T1000 (cell line): ENCODE measurements around the gene ZFP69.

Experiments
- DNase-seq: peaks from one replicate; lab custom pipeline; 2025; ENCODE audit warnings: mixed read lengths; lab: John Stamatoyannopoulos, UW

Gene ZFP69

DNA sequence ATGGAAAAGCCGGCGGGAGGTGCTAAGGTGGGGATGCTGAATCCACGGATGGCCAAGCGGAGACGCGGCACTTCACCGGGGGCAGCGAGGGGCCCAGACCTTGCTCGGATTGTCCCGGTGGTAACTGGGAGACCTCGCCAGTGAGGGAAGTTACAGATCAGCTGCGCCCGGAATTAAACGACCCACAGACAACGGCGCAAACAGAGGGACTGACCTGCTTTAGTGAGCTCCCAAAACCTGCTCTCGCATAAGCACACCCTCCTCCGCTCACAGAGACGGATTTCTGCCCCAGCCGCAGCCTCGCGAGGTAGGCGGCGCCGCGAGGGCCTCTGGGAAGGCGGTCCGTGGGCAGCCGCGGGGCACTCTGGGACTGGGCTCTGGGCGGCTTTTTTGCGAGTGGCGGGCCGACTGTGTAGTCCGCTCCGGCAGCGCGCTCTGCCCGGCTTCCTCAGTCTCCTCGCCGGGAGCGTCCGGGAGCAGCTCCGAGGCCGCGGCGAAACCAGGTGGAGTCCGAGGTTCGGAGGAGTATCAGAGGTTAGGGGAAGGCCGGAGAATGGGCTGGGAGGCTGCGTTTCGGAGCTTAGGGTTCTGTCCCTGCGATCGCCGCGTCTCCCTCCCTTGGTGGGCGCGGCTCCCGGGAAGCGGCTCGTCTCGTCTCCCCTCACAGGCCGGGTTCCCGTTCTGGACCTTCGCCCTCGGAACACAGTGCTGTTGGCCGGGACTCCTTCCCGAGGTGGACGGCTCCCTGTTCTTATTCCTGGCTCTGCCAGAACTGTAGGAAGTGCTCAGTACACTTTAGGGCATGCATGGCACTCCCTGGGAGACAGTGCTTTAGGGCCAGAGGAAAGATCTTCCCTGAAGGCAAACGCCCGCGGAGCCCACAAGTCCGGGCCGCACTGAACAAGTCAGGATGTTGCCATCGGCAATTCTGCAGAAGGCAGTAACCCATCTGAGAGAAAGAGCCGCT is 31.6 kb downstream of the ZFP69 start, which contains the start of gene EXO5:
Gene EXO5 (plus strand): TSS at position 393 of the 967 bp plus-strand sequence. CDS start 5,778 bp downstream, outside the sequence.
- DNase-seq, result peak; percentile 74

DNA sequence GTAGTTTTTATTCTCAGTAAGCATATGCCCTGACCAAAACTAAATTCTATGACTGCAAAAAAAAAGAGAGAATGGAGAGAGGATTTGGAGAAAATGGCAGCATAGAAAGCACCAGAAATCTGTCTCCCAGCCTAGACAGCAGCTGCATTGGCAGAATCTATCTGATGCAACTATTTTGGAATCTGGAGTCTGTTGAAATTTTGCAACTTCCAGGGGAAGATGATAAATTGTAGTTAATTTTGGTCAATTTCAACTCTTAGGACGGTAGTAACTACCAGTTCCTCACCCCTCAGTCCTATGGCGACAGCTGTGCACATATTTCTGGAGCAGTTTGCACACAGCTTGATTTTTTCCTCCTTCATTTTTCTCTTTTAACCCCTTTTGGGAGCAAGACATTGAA is 42.4 kb downstream of the ZFP69 start:
- DNase-seq, result no peak

- DNase-seq, result no peak
These were observed 53.8 kb downstream of the ZFP69 start for GRCh38 chr1:40530735-40531380.

DNA sequence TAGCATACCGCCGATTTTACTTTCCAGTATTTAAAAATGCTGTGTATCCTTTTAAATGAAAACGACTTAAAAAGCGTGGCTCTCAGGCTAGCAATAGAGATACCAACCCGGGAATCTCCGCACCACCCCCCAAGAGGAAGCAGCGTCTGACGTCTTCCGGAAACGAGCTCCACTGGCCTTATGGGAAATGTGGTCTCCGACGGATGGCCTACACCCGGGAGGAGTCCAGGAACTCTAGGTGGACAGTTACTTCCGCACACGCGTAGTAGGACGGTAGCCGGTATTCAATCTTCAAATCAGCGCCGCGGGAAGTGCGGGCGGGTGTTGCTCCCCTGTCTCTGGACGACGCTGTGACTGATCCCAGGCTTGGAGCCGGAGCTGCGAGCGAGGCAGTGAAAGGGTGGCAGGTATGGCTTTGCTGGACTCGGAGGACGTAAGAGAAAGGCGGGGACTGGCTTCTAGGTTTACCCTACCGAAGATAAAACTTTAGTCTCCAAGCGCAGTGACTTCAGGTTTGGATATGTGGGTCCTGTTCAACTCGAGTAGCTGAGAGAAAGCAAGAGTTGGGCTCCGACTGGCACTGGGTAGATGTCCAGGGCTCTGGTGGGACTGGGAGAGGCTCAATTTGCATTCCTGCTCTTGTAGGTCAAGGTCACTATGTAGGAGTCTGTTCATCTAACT is 54.4 kb downstream of the ZFP69 start, which contains the start of gene ZNF684:
Gene ZNF684 (plus strand): TSS at position 257 of the 681 bp plus-strand sequence. CDS start 1,530 bp downstream, outside the sequence.
- peak; percentile 87 for DNase-seq

GRCh38 chr1:40532062-40532389 is 54.9 kb downstream of the ZFP69 start:
- no peak for DNase-seq

DNA sequence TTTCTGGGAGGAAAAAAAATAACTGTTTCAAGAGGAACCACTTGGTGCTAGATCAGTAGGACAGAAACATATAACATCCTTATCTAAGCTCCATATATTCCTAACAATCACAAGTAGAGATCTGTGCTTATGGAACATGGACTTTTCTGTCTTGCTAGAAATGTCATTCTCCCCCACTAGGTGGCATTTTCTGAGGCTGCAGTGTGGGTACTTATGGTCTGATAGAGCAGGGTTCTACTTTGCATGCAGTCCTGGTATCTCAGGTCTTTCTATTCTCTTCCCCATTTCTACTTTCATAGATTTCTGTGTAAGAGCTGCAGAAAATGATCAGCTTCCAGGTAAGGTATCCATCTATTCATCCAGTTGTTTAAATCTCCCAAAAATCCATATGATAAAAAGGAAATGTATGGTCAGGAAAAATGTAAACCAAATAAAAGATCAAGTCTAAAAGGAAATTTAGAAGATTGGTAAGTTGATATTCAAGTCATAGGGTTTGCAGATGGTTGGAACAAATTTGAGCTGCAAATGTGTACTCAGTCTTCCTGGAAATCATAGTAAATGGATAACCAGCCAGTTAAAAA is 55.8 kb downstream of the ZFP69 start:
- DNase-seq, result no peak

DNA sequence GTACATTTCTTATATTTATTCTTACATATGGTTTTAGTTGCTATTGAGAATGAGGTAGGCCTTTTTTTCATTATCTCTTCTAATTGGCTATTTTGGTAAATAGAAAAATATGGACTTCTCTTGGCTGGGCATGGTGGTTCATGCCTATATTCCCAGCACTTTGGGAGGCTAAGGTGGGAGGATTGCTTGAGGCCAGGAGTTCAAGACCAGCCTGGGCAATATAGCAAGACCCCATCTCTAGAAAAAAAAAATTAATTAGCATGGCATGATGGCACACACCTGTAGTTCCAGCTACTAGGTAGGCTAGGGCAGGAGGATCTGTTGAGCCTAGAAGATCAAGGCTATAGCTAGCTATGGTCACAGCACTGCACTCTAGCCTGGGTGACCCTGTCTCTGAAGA is 57.5 kb downstream of the ZFP69 start:
- no peak for DNase-seq

GRCh38 chr1:40535732-40536131 is 58.6 kb downstream of the ZFP69 start:
- no peak for DNase-seq

GRCh38 chr1:40539338-40539737 is 62.2 kb downstream of the ZFP69 start:
- DNase-seq, result no peak
